CD4-positive, alpha-beta T cell treated with Interleukin-6 at 100 ng/mL for 8 hours (primary cell): ENCODE results near the gene PCBP1.
"Not testable (repeated sequence)": the region's sequence is repeated elsewhere in the genome, so short reads cannot be mapped to it uniquely, and the experiment has no call there.

ENCODE experiments used
- DNase-seq: peaks from one replicate; pipeline ENCODE4 v3.0.0-alpha.2; 2020; ENCODE audit warnings: mixed read lengths, low spot score

The PCBP1 gene

DNA sequence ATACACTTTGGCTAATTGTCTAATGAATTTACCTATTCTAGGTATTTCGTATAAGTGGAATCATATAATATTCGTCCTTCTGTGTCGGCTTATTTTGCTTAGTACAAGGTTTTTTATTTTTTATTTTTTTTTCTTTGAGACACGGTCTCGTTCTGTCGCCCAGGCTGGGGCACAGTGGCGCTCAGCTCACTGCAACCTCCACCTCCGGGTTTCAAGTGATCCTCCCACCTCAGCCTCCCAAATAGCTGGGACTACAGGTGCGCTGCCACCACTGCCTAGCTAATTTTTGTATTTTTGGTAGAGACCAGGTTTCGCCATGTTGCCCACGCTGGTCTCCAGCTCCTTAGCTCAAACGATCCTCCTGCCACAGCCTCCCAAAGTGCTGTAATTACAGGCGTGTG lies 38.2 kb downstream of the PCBP1 start:
- no peak for DNase-seq

DNA sequence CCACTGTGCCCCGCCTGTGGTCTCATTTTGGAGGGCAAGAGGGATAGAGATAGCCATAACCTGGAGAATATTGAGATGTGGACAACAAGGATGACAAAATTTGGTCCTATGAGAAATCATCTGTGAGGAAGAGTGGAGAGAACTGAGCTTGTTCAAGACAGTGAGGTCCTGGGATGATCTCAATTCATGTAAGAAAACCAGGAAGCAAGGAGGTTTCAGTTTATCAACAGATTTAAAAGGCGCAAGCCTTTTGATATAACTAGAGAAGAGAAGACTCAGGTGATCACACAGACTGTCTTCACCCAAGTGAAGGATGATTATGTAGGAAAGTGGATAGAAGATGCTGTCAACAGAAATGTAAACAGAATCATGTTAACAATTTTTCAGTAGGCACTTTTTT lies 39.1 kb downstream of the PCBP1 start:
- DNase-seq = no peak

DNA sequence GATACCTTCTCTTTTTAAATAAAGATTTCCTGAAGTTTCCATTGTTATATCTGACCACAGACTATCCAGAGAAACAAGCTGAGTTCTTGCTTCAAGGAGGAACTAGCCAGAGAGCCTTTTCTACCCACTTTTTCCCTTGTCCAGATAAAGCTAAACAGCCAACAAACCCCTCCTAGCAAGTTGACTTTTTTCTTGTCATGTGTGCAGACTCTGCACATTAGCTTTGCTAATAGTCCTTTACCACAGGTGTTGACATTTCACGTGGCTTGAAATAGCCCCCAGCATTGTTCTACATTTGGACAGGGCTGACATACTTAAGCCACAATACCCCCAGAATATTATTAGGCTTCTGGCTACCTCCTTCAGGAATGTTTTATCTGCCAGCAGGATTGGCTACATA lies 40.7 kb downstream of the PCBP1 start:
- DNase-seq = no peak

DNA sequence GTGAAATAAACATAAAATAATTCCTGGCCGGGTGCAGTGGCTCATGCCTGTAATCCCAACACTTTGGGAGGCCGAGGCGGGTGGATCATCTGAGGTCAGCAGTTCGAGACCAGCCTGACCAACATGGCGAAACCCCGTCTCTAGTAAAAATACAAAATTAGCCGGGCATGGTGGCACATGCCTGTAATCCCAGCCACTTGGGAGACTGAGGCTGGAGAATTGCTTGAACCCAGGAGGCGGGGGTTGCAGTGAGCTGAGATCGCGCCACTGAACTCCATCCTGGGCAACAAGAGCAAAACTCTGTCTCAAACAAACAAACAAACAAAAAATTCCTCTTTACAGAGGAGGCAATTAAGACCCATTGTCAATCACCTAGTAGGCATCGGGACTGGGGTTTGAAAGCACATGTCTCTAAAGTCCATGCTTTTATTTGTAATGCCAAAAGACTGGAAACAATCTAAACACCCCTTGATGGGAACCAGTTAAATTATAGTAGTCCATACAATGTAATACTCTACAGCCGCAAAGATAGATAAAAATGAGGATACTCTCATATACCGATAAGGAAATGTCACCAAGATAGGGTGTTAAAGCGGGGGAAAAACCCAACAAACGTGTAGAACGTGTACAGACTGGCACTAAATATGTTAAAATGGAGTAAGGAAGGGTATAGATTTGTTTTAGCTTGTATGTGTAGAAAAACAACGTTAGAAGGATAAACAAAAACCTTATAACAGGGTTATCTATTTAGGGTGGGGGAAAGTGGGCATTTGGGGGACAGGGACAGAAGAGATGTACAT lies 44.3 kb downstream of the PCBP1 start:
- DNase-seq = not testable (repeated sequence)

DNA sequence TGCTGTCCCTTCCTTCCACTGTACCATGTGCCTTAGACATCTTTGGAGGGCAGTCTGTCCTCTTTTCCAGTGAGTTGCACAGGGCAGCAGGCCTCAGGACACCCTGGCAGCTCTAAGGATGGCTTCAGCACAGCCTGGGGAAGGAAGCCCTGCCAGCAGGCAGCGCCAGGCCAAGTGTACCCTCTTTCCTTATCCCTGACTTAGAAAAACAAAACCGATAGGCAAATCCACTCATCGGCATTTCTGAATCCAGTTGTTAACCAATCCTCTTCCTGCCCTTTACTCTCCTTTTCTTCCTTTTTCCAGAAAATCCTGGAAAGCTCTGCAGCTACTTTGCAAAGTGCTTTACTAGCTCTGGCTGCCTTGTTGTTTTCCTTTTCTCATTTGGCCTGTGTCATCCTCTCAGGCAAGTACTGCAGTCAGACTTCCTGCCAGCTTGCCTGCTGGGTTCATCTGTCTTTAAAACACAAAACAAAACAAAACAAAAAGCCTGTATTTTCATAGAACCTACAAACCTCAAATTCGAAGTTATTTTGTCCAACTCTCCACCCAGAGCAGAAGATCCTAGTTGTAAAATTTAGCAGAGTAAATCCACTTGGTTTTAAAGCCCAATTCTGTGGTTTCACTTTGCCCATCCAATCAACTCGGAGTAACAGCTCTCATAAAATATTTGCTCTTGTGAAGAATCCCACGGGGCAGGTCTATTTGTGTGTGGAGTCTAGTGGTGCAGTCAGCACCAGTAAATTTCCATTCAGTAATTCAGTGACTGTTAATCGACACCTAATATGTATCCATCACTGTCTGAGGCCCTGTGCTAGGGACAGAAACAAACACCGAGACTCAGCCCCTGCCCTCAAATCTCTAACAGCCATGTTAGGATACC lies 45.2 kb downstream of the PCBP1 start:
- peak; percentile 72 for DNase-seq

DNA sequence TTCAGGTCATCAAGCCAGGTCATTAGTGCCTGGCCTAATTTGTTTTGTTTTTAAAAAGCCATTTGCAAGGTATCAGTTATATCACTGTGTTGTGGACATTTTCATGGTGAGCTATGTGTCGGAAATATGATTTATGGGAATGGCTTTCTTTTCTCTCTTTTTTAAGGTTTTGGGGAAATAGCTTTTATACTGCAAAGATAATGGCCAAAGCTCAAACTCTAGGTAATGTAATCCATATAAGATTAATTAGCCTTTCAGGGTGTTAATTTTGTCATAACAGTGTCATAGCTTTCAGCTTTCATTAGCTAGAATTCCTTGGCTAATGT lies 45.8 kb downstream of the PCBP1 start:
- DNase-seq = no peak

DNA sequence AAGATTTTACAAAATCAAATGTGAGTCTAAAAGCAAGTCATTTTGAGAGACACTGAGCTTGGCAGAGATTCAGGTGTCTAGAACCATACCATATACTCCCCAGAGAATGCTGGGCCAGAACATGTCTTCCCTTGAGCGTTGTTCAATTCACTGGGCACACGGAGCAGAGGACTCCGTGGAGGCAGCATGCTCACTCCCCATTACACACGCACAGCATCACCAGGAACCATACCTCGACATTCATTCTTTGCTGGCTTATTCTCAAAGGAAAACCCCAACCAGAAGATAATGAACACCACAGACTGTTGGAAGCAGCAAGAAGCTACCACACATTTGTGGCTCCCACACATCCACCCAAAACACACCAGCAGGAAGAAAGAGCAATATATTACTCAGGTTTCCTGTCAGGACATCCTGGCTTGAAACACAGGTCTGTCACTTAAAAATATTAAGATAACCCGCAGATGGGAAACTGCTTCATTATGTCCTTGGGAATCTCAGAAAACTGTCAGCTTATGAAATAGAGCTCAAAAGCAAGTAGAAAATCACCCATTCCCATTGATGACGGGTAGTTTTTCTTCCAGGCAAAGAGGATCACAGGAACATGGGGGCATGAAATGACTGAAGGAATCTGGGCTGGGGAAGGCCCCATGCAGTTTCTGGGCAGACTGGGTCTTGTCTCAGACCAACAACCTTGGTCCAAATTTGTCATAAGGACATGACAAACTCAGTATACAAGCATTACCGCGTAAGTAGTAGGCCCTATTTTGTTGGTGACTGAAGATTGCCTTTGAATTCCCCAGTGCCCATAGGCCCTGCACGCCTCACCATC lies 46.4 kb downstream of the PCBP1 start:
- DNase-seq = peak; percentile 46

DNA sequence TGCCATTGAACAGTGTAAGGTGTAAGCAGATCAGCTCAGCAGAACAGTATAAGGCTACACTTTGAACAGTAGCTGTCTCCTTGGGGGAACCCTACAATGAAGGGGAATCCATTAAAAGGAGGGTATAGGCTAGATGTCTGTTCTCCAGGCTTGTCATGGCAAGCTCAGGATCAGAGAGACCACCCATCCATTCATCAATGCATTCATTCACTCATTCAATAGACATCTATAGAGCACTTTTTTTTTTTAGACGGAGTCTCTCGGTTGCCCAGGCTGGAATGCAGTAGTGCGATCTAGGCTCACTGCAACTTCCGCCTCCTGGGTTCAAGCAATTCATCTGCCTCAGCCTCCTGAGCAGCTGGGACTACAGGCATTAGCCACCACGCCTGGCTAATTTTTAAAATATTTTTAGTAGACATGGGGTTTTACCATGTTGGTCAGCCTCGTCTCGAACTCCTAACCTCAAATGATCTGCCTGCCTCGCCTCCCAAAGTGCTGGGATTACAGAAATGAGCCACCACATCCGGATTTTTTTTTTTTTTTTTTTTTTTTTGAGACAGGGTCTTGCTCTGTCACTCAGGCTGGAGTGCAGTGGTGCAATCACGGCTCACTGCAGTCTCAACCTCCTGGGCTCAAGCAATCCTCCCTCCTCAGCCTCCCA lies 47.2 kb downstream of the PCBP1 start:
- not testable (repeated sequence) for DNase-seq
